Measurements from ENCODE around the gene CEP41. TPM values are rescaled to one million over a fixed set of nuclear protein-coding genes. Genes with fewer than 3 reads are reported as not detected.
A peak's percentile ranks its signal among the peaks of the same experiment; 100 is the strongest.

Gene CEP41
- total and polyA plus RNA-seq, 2 experiments from 2014 or later, result 17.4 to 25.0 TPM

DNA sequence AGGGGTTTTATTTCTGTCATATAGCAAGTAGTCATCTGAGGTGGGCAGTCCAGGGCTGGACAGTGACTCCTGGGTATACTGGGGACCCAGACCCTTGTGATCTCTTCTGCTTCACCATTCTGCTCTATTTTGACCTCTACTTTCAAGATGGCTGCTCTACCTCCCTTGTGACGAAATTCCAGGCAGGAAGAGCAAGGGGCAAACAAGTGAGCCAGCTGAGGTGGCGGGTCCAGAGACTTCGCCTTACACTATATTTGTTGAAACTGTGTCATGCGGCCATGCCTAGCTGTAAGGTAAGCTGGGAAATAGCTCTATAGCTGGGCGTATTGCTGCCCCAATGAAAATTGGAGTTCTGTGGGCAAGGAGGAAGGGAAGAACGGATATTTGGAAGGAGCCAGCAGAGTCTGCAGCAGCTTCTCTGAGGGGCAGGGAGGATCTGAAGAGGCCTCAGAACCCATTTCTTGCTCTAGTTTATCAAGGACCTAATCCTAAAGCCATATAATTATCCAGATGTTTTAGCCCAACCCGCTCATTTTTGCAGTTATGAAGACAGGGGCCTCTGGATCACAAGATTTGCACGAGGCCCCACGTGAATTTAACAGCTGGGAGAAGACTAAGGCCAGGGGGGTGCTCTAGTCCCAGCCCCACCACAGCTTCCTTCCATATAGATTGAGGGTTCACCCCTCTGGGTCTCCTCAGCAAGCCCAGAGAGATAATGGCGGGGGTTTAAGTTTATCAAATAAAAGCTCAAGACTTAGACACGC, 68.2 kb downstream of the CEP41 start:
- Histone ChIP-seq H3K27ac (ENCODE audit: low read depth) (no peak overlapping the region), H3K4me2 (0 out of 2 replicates have a peak overlapping the region, but pooled peaks have one; percentile 15), H3K36me3 (ENCODE audit: insufficient read depth) (no peaks in the 10 kb centered on the region), H3K4me1 (ENCODE audit: insufficient read depth) (peaks cover 13% of the 10 kb centered on the region; the same call in 1 of the 2 replicates), H2AFZ (peak overlapping the region; percentile 99), H3K9me2 (ENCODE audit: insufficient read depth) (peaks cover 12% of the 10 kb centered on the region; the same call in 1 of the 2 replicates), H4K20me1 (replicated peaks; ENCODE audit: insufficient read depth) (no peaks in the 10 kb centered on the region), H3K27me3 (ENCODE audit: insufficient read depth) (no peaks in the 10 kb centered on the region), H3K4me3 (no peak overlapping the region), H3K79me2 (replicated peaks; ENCODE audit: insufficient read depth) (no peaks in the 10 kb centered on the region), H3F3A (replicated peaks; ENCODE audit: low read depth) (no peaks in the 10 kb centered on the region)
- H3K36me3 Mint-ChIP-seq (ENCODE audit: low read depth), result peaks cover 21% of the 10 kb centered on the region
- no peak for DNase-seq (ENCODE audit: low spot score)
- ATAC-seq, result no peak
- H3K27me3 Mint-ChIP-seq (ENCODE audit: insufficient read depth, low read depth, poor library complexity), result peaks cover 15% of the 10 kb centered on the region
- H3K4me1 Mint-ChIP-seq, result peaks cover 19% of the 10 kb centered on the region
- no peak for TF ChIP-seq CTCF (conservative IDR thresholded peaks at IDR 0.05; ENCODE audit: low read depth in 2 of 2)
- no peak for TF ChIP-seq CREB1 (CRISPR knock-in tag; IDR thresholded peaks at IDR 0.05; ENCODE audit: low read depth)
- no peak for TF ChIP-seq ZNF114 (CRISPR knock-in tag; IDR thresholded peaks at IDR 0.05)
- no peak for TF ChIP-seq ZNF462 (CRISPR knock-in tag; IDR thresholded peaks at IDR 0.05)
- TF ChIP-seq STAT1 (IDR thresholded peaks at IDR 0.05; ENCODE audit: unreplicated experiment), result no peak
- TF ChIP-seq NANOG (IDR thresholded peaks at IDR 0.05; ENCODE audit: borderline replicate concordance), result no peak
- no peak for TF ChIP-seq EZH2 (IDR thresholded peaks at IDR 0.05; ENCODE audit: low read depth, unreplicated experiment)
- TF ChIP-seq, protein P1, sequence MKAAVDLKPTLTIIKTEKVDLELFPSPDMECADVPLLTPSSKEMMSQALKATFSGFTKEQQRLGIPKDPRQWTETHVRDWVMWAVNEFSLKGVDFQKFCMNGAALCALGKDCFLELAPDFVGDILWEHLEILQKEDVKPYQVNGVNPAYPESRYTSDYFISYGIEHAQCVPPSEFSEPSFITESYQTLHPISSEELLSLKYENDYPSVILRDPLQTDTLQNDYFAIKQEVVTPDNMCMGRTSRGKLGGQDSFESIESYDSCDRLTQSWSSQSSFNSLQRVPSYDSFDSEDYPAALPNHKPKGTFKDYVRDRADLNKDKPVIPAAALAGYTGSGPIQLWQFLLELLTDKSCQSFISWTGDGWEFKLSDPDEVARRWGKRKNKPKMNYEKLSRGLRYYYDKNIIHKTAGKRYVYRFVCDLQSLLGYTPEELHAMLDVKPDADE (IDR thresholded peaks at IDR 0.05), result no peak
- TF ChIP-seq EZH2phosphoT487 (IDR thresholded peaks at IDR 0.05; ENCODE audit: unreplicated experiment), result no peak
- TF ChIP-seq ZNF331 (CRISPR knock-in tag; IDR thresholded peaks at IDR 0.05; ENCODE audit: low read depth), result no peak
- TF ChIP-seq POLR2AphosphoS5 (IDR thresholded peaks at IDR 0.05; ENCODE audit: low read depth), result no peak
- TF ChIP-seq JUNB (IDR thresholded peaks at IDR 0.05; ENCODE audit: unreplicated experiment), result no peak
- TF ChIP-seq, protein P2, sequence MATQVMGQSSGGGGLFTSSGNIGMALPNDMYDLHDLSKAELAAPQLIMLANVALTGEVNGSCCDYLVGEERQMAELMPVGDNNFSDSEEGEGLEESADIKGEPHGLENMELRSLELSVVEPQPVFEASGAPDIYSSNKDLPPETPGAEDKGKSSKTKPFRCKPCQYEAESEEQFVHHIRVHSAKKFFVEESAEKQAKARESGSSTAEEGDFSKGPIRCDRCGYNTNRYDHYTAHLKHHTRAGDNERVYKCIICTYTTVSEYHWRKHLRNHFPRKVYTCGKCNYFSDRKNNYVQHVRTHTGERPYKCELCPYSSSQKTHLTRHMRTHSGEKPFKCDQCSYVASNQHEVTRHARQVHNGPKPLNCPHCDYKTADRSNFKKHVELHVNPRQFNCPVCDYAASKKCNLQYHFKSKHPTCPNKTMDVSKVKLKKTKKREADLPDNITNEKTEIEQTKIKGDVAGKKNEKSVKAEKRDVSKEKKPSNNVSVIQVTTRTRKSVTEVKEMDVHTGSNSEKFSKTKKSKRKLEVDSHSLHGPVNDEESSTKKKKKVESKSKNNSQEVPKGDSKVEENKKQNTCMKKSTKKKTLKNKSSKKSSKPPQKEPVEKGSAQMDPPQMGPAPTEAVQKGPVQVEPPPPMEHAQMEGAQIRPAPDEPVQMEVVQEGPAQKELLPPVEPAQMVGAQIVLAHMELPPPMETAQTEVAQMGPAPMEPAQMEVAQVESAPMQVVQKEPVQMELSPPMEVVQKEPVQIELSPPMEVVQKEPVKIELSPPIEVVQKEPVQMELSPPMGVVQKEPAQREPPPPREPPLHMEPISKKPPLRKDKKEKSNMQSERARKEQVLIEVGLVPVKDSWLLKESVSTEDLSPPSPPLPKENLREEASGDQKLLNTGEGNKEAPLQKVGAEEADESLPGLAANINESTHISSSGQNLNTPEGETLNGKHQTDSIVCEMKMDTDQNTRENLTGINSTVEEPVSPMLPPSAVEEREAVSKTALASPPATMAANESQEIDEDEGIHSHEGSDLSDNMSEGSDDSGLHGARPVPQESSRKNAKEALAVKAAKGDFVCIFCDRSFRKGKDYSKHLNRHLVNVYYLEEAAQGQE (IDR thresholded peaks at IDR 0.05; ENCODE audit: unreplicated experiment), result no peak
- H3K4me3 Mint-ChIP-seq, result no peak overlapping the region
- no peak overlapping the region; the same call in 1 of the 2 replicates for H3K27ac Mint-ChIP-seq
- H3K9me3 Mint-ChIP-seq, result peaks cover 24% of the 10 kb centered on the region

Measured in GM23338 (cell line).